Loucy (cell line): ENCODE measurements around the gene POLR3GL.
"Not testable (repeated sequence)": the region's sequence is repeated elsewhere in the genome, so short reads cannot be mapped to it uniquely, and the experiment has no call there.

Experiments
- H2AFZ ChIP-seq: fragments of 200-600 bp; sonication (generic); 2 replicates; pipeline ENCODE4 v1.6.0; 2016; ENCODE audit warnings: antibody characterized with exemption, mild to moderate bottlenecking, low read length, moderate library complexity
- H3F3A ChIP-seq: fragments of 200-600 bp; 2 replicates; pipeline ENCODE4 v1.6.0; 2016; ENCODE audit warnings: antibody characterized with exemption, low read depth, mild to moderate bottlenecking
- H3K27me3 ChIP-seq: fragments of 200-600 bp; sonication (generic); 2 replicates; pipeline ENCODE4 v1.6.1; 2014; ENCODE audit warnings: low read length, mild to moderate bottlenecking; ENCODE audit not compliant: insufficient read depth, poor library complexity, severe bottlenecking
- H3K36me3 ChIP-seq: fragments of 200-600 bp; sonication (generic); 2 replicates; pipeline ENCODE4 v1.6.1; 2016; ENCODE audit warnings: low read length; ENCODE audit not compliant: insufficient read depth
- H3K4me1 ChIP-seq: fragments of 200-600 bp; sonication (generic); 2 replicates; pipeline ENCODE4 v1.5.1; 2014; ENCODE audit warnings: low read length, mild to moderate bottlenecking; ENCODE audit not compliant: insufficient read depth, poor library complexity, severe bottlenecking
- H3K4me2 ChIP-seq: fragments of 200-600 bp; sonication (generic); 2 replicates; pipeline ENCODE4 v1.6.0; 2014; ENCODE audit warnings: antibody characterized with exemption, low read length, low read depth, mild to moderate bottlenecking; ENCODE audit not compliant: poor library complexity, severe bottlenecking
- H3K4me3 ChIP-seq: fragments of 200-600 bp; sonication (generic); 2 replicates; pipeline ENCODE4 v1.5.1; 2014; ENCODE audit warnings: low read length, mild to moderate bottlenecking, mixed read lengths; ENCODE audit not compliant: poor library complexity, severe bottlenecking
- H3K79me2 ChIP-seq: fragments of 200-600 bp; sonication (generic); 2 replicates; pipeline ENCODE4 v1.6.1; 2014; ENCODE audit warnings: low read length; ENCODE audit not compliant: insufficient read depth
- H3K9ac ChIP-seq: fragments of 200-600 bp; sonication (generic); 2 replicates; pipeline ENCODE4 v1.6.0; 2014; ENCODE audit warnings: mild to moderate bottlenecking, low read depth, low read length, moderate library complexity; ENCODE audit not compliant: poor library complexity, severe bottlenecking
- H3K9me2 ChIP-seq: fragments of 200-600 bp; sonication (generic); replicated peaks from 2 replicates; pipeline ENCODE4 v1.6.1; 2016; ENCODE audit warnings: low read depth, low read length, mixed read lengths
- H3K9me3 ChIP-seq: fragments of 200-600 bp; sonication (generic); 2 replicates; pipeline ENCODE4 v1.6.1; 2014; ENCODE audit warnings: mild to moderate bottlenecking, antibody characterized with exemption, low read length, low read depth; ENCODE audit not compliant: insufficient read depth
- H4K20me1 ChIP-seq: fragments of 200-600 bp; sonication (generic); 2 replicates; pipeline ENCODE4 v1.6.0; 2014; ENCODE audit warnings: antibody characterized with exemption, low read length, mild to moderate bottlenecking; ENCODE audit not compliant: insufficient read depth, poor library complexity, severe bottlenecking
- EZH2phosphoT487 ChIP-seq: fragments of 200-600 bp; IDR thresholded peaks from 2 replicates; pipeline ENCODE4 v1.6.1; 2018; ENCODE audit warnings: antibody characterized with exemption, mild to moderate bottlenecking, moderate library complexity, borderline replicate concordance
- TF ChIP-seq, protein P1 (sequence below): fragments of 200-600 bp; sonication (generic); conservative IDR thresholded peaks from 2 replicates; pipeline ENCODE4 v1.5.1; 2014; ENCODE audit warnings: mild to moderate bottlenecking, antibody characterized with exemption, low read length

The POLR3GL gene

DNA sequence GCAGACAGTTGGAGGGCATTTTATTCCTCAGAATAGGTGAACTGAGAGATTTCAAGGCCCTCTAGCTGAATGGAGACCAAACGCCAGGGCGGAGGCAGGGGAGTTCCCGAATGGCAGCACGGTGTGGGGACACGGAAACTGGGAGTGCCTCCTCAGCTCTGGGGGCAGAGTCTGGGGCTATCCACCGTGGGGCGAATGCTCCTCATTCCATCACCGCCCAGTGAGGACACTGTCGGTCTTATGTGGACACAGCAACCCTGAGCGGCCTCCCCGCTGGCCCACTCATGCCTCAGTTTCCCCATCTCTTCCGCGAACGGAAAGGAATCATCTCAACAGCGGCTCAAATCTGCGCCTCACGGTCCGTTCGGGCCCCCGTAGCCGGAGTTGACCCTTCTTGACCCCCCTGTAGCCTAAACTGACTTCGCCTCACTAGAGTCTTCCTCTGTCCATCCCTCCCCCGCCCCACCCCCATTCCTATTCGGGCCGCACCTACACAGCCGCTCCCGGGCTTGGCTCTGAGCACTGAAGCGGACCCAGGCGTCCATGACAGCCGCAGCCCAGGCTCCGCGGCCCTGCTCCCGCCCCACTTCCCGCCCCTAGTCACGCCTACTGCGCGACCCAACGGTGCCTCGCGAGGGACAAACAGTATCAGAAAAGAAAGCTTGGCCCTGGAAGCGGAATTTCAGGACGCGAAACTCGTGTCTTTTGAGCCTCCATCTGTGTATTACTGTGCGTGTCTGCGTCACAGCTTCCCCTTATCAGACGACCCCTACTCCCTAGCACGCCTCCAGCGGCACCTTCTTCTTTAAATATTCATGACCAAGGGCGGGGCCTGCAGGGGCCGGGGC lies 46.1 kb upstream of the POLR3GL start, which contains the start of gene PEX11B:
Gene PEX11B, minus strand, starts transcription at position 574 of the 848 bp plus-strand sequence. Its CDS starts 29 bp downstream, at position 545.
- peaks cover 12% of the 10 kb centered on the region; the same call in 1 of the 2 replicates for H3K79me2 ChIP-seq
- no peaks in the 10 kb centered on the region for H3K27me3 ChIP-seq
- no peaks in the 10 kb centered on the region for H3K9me3 ChIP-seq
- peak within 1 kb of the TSS; percentile 95 for H2AFZ ChIP-seq
- 0 out of 2 replicates have a peak, but pooled peaks cover 9% of the 10 kb centered on the region for H3F3A ChIP-seq
- H3K4me1 ChIP-seq, result peaks cover 14% of the 10 kb centered on the region
- H3K4me2 ChIP-seq, result peak within 1 kb of the TSS; percentile 86
- no peaks in the 10 kb centered on the region for H3K9me2 ChIP-seq
- TF ChIP-seq, protein P1, sequence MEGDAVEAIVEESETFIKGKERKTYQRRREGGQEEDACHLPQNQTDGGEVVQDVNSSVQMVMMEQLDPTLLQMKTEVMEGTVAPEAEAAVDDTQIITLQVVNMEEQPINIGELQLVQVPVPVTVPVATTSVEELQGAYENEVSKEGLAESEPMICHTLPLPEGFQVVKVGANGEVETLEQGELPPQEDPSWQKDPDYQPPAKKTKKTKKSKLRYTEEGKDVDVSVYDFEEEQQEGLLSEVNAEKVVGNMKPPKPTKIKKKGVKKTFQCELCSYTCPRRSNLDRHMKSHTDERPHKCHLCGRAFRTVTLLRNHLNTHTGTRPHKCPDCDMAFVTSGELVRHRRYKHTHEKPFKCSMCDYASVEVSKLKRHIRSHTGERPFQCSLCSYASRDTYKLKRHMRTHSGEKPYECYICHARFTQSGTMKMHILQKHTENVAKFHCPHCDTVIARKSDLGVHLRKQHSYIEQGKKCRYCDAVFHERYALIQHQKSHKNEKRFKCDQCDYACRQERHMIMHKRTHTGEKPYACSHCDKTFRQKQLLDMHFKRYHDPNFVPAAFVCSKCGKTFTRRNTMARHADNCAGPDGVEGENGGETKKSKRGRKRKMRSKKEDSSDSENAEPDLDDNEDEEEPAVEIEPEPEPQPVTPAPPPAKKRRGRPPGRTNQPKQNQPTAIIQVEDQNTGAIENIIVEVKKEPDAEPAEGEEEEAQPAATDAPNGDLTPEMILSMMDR, result no peak
- TF ChIP-seq EZH2phosphoT487, result no peak
- H4K20me1 ChIP-seq, result no peaks in the 10 kb centered on the region
- H3K9ac ChIP-seq, result peak within 1 kb of the TSS; percentile 85
- H3K36me3 ChIP-seq, result no peaks in the 10 kb centered on the region
- H3K4me3 ChIP-seq, result peak within 1 kb of the TSS; percentile 99

DNA sequence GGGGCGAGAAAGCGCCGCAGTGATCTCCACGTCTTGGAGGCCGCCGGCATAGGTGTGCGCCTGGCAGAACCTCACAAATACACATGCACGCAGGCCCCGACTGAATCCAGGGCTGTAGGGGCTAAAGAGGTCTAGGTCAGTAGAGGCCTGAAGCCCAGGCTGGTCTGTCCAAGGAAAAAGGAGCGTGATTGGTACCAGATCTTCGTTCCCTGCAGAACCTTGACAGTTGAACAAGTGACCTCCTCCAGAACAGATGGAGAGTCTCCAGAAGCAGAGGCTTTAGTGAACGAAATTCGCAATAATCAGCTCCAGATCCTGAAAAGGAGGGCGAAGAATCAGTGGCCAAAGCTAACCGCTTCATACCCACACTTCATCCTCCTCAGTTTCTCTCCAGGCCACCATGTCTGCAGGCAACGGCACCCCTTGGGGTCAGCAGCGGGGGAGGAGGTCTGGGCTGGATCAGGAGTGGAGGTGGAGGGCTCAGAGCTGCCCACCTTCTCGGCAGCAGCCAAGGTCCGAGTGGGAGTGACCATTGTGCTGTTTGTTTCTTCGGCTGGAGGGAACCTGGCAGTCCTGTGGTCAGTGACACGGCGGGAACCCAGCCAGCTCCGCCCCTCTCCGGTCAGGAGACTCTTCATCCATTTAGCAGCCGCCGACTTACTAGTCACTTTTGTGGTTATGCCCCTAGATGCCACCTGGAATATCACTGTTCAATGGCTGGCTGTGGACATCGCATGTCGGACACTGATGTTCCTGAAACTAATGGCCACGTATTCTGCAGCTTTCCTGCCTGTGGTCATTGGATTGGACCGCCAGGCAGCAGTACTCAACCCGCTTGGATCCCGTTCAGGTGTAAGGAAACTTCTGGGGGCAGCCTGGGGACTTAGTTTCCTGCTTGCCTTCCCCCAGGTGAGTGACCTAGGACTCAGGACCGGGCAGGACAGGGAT lies 45.2 kb upstream of the POLR3GL start:
- H3K4me1 ChIP-seq, result peaks cover 14% of the 10 kb centered on the region
- TF ChIP-seq EZH2phosphoT487, result no peak
- TF ChIP-seq, protein P1, result no peak
- H3F3A ChIP-seq, result 0 out of 2 replicates have a peak, but pooled peaks cover 9% of the 10 kb centered on the region
- H3K27me3 ChIP-seq, result no peaks in the 10 kb centered on the region
- no peaks in the 10 kb centered on the region for H3K9me3 ChIP-seq
- H2AFZ ChIP-seq, result peak overlapping the region; percentile 95
- H3K9me2 ChIP-seq, result no peaks in the 10 kb centered on the region
- H3K4me3 ChIP-seq, result peak overlapping the region; percentile 99
- H3K36me3 ChIP-seq, result no peaks in the 10 kb centered on the region
- peak overlapping the region; percentile 85 for H3K9ac ChIP-seq
- peak overlapping the region; percentile 86 for H3K4me2 ChIP-seq
- peaks cover 12% of the 10 kb centered on the region; the same call in 1 of the 2 replicates for H3K79me2 ChIP-seq
- no peaks in the 10 kb centered on the region for H4K20me1 ChIP-seq

DNA sequence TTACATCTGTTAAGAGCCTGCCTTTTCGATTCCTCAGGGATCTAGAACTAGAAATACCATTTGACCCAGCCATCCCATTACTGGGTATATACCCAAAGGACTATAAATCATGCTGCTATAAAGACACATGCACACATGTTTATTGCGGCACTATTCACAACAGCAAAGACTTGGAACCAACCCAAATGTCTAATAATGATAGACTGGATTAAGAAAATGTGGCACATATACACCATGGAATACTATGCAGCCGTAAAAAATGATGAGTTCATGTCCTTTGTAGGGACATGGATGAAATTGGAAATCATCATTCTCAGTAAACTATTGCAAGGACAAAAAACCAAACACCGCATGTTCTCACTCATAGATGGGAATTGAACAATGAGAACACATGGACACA lies 44.2 kb upstream of the POLR3GL start:
- H3K36me3 ChIP-seq, H3K9me3 ChIP-seq, H3K27me3 ChIP-seq, H2AFZ ChIP-seq, H3F3A ChIP-seq, H3K4me3 ChIP-seq, H3K9me2 ChIP-seq, H3K9ac ChIP-seq, H3K4me2 ChIP-seq, H4K20me1 ChIP-seq: not testable (repeated sequence)
- H3K79me2 ChIP-seq, result peaks cover 12% of the 10 kb centered on the region; the same call in 1 of the 2 replicates
- H3K4me1 ChIP-seq, result peaks cover 14% of the 10 kb centered on the region
